GM12878 (cell line): ENCODE results near the gene THAP10. TPM values are rescaled to one million over a fixed set of nuclear protein-coding genes. Genes with fewer than 3 reads are reported as not detected.

ENCODE experiments used
- ATAC-seq: fragments of 200-7000 bp; cut with Tn5 transposase; 3 replicates; pipeline ENCODE4 v1.9.1; 2020; ENCODE audit warnings: mild to moderate bottlenecking, moderate library complexity
- BruUV-seq: library from RNA; stranded (reverse); fragments of 400-500 nt; replicated peaks from 2 replicates; lab custom pipeline; 2021; lab: Mats Ljungman, UMichigan
- CTCF ChIA-PET: fragments of 300-600 bp; sonication (Branson Sonifier 250); formaldehyde crosslinking; extraction: SDS; loops from one replicate; lab custom pipeline; 2021; ENCODE audit warnings: inconsistent platforms; lab: Yijun Ruan, JAX
- POLR2A ChIA-PET: fragments of 350-600 bp; formaldehyde crosslinking; extraction: SDS; loops from one replicate; lab custom pipeline; 2021; ENCODE audit warnings: inconsistent platforms; lab: Charles Lee
- RAD21 ChIA-PET: fragments of 300-600 bp; sonication (Branson Sonifier 250); formaldehyde crosslinking; loops from one replicate; lab custom pipeline; 2023; ENCODE audit warnings: antibody characterized with exemption; ENCODE audit not compliant: unreplicated experiment; lab: Charles Lee
- SMC1A ChIA-PET: fragments of 300-600 bp; sonication (Branson Sonifier 250); formaldehyde crosslinking; loops from one replicate; lab custom pipeline; 2023; ENCODE audit not compliant: unreplicated experiment, uncharacterized antibody; lab: Charles Lee
- DNase-seq: peaks from one replicate; pipeline ENCODE4 v3.0.0-alpha.2; 2011; ENCODE audit warnings: low read depth, low spot score
- FAIRE-seq: peaks from 3 replicates; lab custom pipeline; 2011; peaks lifted over from hg19 to GRCh38; lab: Jason Lieb, UNC
- H2AFZ ChIP-seq: 2 replicates; pipeline ENCODE4 v1.6.0; 2011; ENCODE audit warnings: low read depth, low read length, control low read depth; ENCODE audit not compliant: control insufficient read depth
- H3K27ac ChIP-seq: 2 replicates; pipeline ENCODE4 v1.5.1; 2011; ENCODE audit warnings: control low read depth; ENCODE audit not compliant: control insufficient read depth, insufficient read depth
- H3K27me3 ChIP-seq, 2 experiments: replicated peaks in 1 of 2; 2 replicates each; pipeline versions ENCODE4 v1.6.0 to v1.6.1; 2011; ENCODE audit warnings: low read length in 1 of 2; ENCODE audit not compliant: control insufficient read depth in 2 of 2, insufficient read depth in 2 of 2
- H3K36me3 ChIP-seq, 2 experiments: 2 replicates each; pipeline ENCODE4 v1.5.1; 2011; ENCODE audit warnings: low read length in 1 of 2; ENCODE audit not compliant: control insufficient read depth in 2 of 2, insufficient read depth in 2 of 2
- H3K4me1 ChIP-seq: 2 replicates; pipeline ENCODE4 v1.6.1; 2011; ENCODE audit warnings: mild to moderate bottlenecking, low read length, moderate library complexity, mixed read lengths; ENCODE audit not compliant: control insufficient read depth, insufficient read depth
- H3K4me2 ChIP-seq: 2 replicates; pipeline ENCODE4 v1.6.0; 2011; ENCODE audit warnings: control low read depth; ENCODE audit not compliant: control insufficient read depth, insufficient read depth
- H3K4me3 ChIP-seq: fragments of 200-600 bp; sonication (generic); 2 replicates; pipeline ENCODE4 v1.5.1; 2016
- H3K79me2 ChIP-seq: 2 replicates; pipeline ENCODE4 v1.6.0; 2011; ENCODE audit warnings: low read length; ENCODE audit not compliant: control insufficient read depth, insufficient read depth
- H3K9ac ChIP-seq: 2 replicates; pipeline ENCODE4 v1.8.0; 2011; ENCODE audit warnings: low read length, control low read depth, mixed read lengths; ENCODE audit not compliant: control insufficient read depth, insufficient read depth
- H3K9me3 ChIP-seq: replicated peaks from 3 replicates; pipeline ENCODE4 v1.5.1; 2011; ENCODE audit warnings: mild to moderate bottlenecking, low read length; ENCODE audit not compliant: control insufficient read depth, insufficient read depth
- H4K20me1 ChIP-seq: 2 replicates; pipeline ENCODE4 v1.6.0; 2011; ENCODE audit not compliant: control insufficient read depth, insufficient read depth
- BCL11A ChIP-seq: IDR thresholded peaks from 2 replicates; pipeline ENCODE4 v1.6.1; 2011; ENCODE audit warnings: low read depth, low read length
- CBX5 ChIP-seq: sonication (generic); IDR thresholded peaks from 2 replicates; pipeline ENCODE4 v1.6.1; 2016; ENCODE audit warnings: low read depth, moderate library complexity, mild to moderate bottlenecking, inconsistent platforms
- ETV6 ChIP-seq, 2 experiments: fragments of 450-650 bp in 1 of 2; IDR thresholded peaks in 1 of 2; conservative IDR thresholded peaks in 1 of 2; 2 replicates each; pipeline ENCODE4 v1.6.1; 2014; ENCODE audit warnings: antibody characterized with exemption in 1 of 2, borderline replicate concordance in 1 of 2, low read depth in 1 of 2, mild to moderate bottlenecking in 1 of 2, moderate library complexity in 1 of 2
- HDAC2 ChIP-seq: fragments of 200-600 bp; sonication (generic); IDR thresholded peaks from 2 replicates; pipeline ENCODE4 v1.6.1; 2017
- HDAC6 ChIP-seq: fragments of 200-600 bp; sonication (generic); IDR thresholded peaks from one replicate; pipeline ENCODE4 v1.8.0; 2017; ENCODE audit warnings: antibody characterized with exemption; ENCODE audit not compliant: unreplicated experiment
- HSF1 ChIP-seq: fragments of 150-350 bp; IDR thresholded peaks from 2 replicates; pipeline ENCODE4 v1.6.1; 2014; ENCODE audit warnings: mild to moderate bottlenecking, low read depth, low read length
- KAT2A ChIP-seq: conservative IDR thresholded peaks from 2 replicates; pipeline ENCODE4 v1.6.1; 2011; ENCODE audit warnings: low read depth, low read length; ENCODE audit not compliant: control insufficient read depth
- NR2C2 ChIP-seq: IDR thresholded peaks from 2 replicates; pipeline ENCODE4 v1.6.1; 2011; ENCODE audit warnings: borderline replicate concordance, low read depth; ENCODE audit not compliant: control insufficient read depth, insufficient read length
- RBBP5 ChIP-seq: fragments of 200-600 bp; sonication (generic); conservative IDR thresholded peaks from 2 replicates; pipeline ENCODE4 v1.6.1; 2016
- SMARCA5 ChIP-seq: fragments of 450-650 bp; IDR thresholded peaks from 2 replicates; pipeline ENCODE4 v1.6.1; 2017; ENCODE audit warnings: mild to moderate bottlenecking
- WRNIP1 ChIP-seq: IDR thresholded peaks from 2 replicates; pipeline ENCODE4 v1.6.1; 2011; ENCODE audit warnings: low read depth, low read length, improper control_type of control experiment, borderline replicate concordance
- YBX1 ChIP-seq: fragments of 450-650 bp; IDR thresholded peaks from 2 replicates; pipeline ENCODE4 v1.6.1; 2016; ENCODE audit warnings: antibody characterized with exemption
- ZNF274 ChIP-seq: IDR thresholded peaks from one replicate; pipeline ENCODE4 v1.8.0; 2011; ENCODE audit not compliant: insufficient read length, insufficient read depth
- WGBS: methylation state at CpG from one replicate; pipeline ENCODE4 v1.1.6; 2016; ENCODE audit warnings: low lambda C conversion rate; ENCODE audit not compliant: insufficient replicate concordance, insufficient coverage; ENCODE audit errors: missing lambda C conversion rate; 5-methylcytosine and 5-hydroxymethylcytosine counted together
- in situ Hi-C: fragments of 300-500 bp; cut with MboI; formaldehyde crosslinking; loops from 9 replicates; pipeline ENCODE4 v1.14.3; 2018; ENCODE audit warnings: mixed read lengths
- intact Hi-C: fragments of 100-400 bp; cut with micrococcal nuclease; formaldehyde crosslinking; loops from one replicate; pipeline ENCODE4 v1.14.2; 2022; ENCODE audit not compliant: unreplicated experiment
- polyA plus RNA-seq, 11 experiments: library from polyadenylated mRNA; depleted of rRNA in 4 of 11; unstranded in 6 of 11; stranded (reverse) in 5 of 11; fragments of >200 nt; fragmentation: Nextera tagmentation in 4 of 11; fragmentation: Illumina TruSeq in 1 of 11; extraction: Ambion mirVana in 4 of 11; extraction: Trizol in 1 of 11; gene quantifications; 1 replicate in 1 of 11; 2 replicates in 10 of 11; pipeline versions ENCODE4 v1.2.1 to v1.2.3, GENCODE V29; 2011 to 2016; ENCODE audit warnings: inconsistent platforms in 2 of 11, missing spikeins in 2 of 11, low read depth in 1 of 11
- total RNA-seq, 4 experiments: library from RNA; depleted of rRNA in 3 of 4; stranded (reverse); fragments of >200 nt in 3 of 4; fragmentation: Illumina TruSeq in 1 of 4; extraction: Trizol in 1 of 4; gene quantifications; 2 replicates each; pipeline versions ENCODE4 v1.2.1 to v1.2.3, GENCODE V29; 2013 to 2021
- TF ChIP-seq, protein P1 (sequence below): fragments of 450-650 bp; IDR thresholded peaks from 2 replicates; pipeline ENCODE4 v1.6.1; 2017; ENCODE audit warnings: mild to moderate bottlenecking, moderate library complexity
- TF ChIP-seq, protein P2 (sequence below): fragments of 450-650 bp; formaldehyde crosslinking; IDR thresholded peaks from 2 replicates; pipeline ENCODE4 v1.4.0; 2022; ENCODE audit warnings: mild to moderate bottlenecking, moderate library complexity

Gene THAP10
- total and polyA plus RNA-seq, 10 of the 15 experiments (the other 5 are each of a cell fraction or from before 2014, with no cell fraction given), result 0.35 to 5.2 (median 1.4) TPM

DNA sequence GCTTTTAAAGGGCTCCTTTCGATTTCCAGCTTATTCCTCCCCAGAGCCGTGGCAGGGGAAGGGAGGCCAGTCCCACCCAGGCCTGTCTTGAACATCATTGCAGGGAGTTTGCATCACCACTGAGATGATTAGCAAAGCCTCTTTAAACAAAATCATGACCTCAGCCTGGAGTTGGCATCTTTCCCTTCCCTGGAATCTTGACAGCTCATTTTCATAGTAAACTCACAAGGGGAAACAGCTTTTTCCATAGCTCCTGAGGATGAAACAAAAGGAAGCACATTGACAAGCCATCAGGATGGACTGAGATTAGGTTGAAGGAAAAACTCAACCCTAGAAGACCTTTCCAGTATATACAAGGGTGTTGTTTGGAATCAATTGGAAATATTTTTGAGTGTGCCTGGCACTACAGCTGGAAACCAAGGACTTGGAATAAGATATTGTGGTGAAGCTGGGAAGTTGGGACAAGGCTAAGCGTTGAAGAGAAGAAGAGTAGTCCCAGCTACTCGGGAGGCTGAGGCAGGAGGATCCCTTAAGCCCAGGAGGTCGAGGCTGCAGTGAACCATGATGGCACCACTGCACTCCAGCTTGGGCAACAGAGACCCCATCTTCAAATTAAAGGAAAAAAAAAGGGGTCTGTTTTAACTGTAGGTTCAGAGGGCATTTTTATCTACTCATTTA, 35.2 kb downstream of the THAP10 start:
- in situ Hi-C loops (no loop called here), intact Hi-C loops (no loop called here)
- Histone ChIP-seq H3K36me3 (no peaks in the 10 kb centered on the region), H3K4me2 (no peak overlapping the region), H3K27ac (no peak overlapping the region), H4K20me1 (no peaks in the 10 kb centered on the region), H3K4me3 (no peak overlapping the region), H2AFZ (no peak overlapping the region), H3K9me3 (no peaks in the 10 kb centered on the region), H3K4me1 (peaks cover 2% of the 10 kb centered on the region; the same call in 1 of the 2 replicates), H3K27me3 (peaks cover 3 to 5% of the 10 kb centered on the region in 2 experiments), H3K9ac (no peak overlapping the region), H3K79me2 (no peaks in the 10 kb centered on the region)
- DNase-seq (no peak), FAIRE-seq (no peak), ATAC-seq (no peak)
- SMC1A ChIA-PET, result no interaction called here
- POLR2A ChIA-PET, result no interaction called here
- RAD21 ChIA-PET, result no interaction called here
- WGBS, result 0% methylated on average over 5 of the region's 5 CpGs
- TF ChIP-seq HSF1, result no peak
- no peak for TF ChIP-seq SMARCA5
- no peak for TF ChIP-seq ETV6 (conservative IDR thresholded peaks at IDR 0.05 in 1 of 2, IDR thresholded peaks at IDR 0.05 in 1 of 2; ENCODE audit: borderline replicate concordance in 1 of 2, low read depth in 1 of 2)
- no peak for TF ChIP-seq HDAC6
- TF ChIP-seq, protein P1, sequence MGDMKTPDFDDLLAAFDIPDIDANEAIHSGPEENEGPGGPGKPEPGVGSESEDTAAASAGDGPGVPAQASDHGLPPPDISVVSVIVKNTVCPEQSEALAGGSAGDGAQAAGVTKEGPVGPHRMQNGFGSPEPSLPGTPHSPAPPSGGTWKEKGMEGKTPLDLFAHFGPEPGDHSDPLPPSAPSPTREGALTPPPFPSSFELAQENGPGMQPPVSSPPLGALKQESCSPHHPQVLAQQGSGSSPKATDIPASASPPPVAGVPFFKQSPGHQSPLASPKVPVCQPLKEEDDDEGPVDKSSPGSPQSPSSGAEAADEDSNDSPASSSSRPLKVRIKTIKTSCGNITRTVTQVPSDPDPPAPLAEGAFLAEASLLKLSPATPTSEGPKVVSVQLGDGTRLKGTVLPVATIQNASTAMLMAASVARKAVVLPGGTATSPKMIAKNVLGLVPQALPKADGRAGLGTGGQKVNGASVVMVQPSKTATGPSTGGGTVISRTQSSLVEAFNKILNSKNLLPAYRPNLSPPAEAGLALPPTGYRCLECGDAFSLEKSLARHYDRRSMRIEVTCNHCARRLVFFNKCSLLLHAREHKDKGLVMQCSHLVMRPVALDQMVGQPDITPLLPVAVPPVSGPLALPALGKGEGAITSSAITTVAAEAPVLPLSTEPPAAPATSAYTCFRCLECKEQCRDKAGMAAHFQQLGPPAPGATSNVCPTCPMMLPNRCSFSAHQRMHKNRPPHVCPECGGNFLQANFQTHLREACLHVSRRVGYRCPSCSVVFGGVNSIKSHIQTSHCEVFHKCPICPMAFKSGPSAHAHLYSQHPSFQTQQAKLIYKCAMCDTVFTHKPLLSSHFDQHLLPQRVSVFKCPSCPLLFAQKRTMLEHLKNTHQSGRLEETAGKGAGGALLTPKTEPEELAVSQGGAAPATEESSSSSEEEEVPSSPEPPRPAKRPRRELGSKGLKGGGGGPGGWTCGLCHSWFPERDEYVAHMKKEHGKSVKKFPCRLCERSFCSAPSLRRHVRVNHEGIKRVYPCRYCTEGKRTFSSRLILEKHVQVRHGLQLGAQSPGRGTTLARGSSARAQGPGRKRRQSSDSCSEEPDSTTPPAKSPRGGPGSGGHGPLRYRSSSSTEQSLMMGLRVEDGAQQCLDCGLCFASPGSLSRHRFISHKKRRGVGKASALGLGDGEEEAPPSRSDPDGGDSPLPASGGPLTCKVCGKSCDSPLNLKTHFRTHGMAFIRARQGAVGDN, result no peak
- no peak for TF ChIP-seq KAT2A
- no peak for TF ChIP-seq ZNF274
- no peak for TF ChIP-seq RBBP5
- TF ChIP-seq BCL11A, result no peak
- no peak for TF ChIP-seq WRNIP1
- TF ChIP-seq HDAC2, result no peak
- no peak for TF ChIP-seq CBX5
- no peak for TF ChIP-seq NR2C2
- no peak for TF ChIP-seq YBX1
- TF ChIP-seq, protein P2, sequence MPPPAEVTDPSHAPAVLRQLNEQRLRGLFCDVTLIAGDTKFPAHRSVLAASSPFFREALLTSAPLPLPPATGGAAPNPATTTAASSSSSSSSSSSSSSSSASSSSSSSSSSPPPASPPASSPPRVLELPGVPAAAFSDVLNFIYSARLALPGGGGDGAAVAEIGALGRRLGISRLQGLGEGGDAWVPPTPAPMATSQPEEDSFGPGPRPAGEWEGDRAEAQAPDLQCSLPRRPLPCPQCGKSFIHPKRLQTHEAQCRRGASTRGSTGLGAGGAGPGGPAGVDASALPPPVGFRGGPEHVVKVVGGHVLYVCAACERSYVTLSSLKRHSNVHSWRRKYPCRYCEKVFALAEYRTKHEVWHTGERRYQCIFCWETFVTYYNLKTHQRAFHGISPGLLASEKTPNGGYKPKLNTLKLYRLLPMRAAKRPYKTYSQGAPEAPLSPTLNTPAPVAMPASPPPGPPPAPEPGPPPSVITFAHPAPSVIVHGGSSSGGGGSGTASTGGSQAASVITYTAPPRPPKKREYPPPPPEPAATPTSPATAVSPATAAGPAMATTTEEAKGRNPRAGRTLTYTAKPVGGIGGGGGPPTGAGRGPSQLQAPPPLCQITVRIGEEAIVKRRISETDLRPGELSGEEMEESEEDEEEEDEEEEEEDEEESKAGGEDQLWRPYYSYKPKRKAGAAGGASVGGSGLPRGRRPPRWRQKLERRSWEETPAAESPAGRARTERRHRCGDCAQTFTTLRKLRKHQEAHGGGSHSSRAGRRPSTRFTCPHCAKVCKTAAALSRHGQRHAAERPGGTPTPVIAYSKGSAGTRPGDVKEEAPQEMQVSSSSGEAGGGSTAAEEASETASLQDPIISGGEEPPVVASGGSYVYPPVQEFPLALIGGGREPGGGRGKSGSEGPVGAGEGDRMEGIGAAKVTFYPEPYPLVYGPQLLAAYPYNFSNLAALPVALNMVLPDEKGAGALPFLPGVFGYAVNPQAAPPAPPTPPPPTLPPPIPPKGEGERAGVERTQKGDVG, result no peak
- BruUV-seq, result no TSS peak
- CTCF ChIA-PET, result no interaction called here
